Common myeloid progenitor, CD34-positive (primary cell): ENCODE data around the gene CRAMP1.

ENCODE experiments used
- CTCF ChIA-PET: fragments of 350-600 bp; sonication (Branson Sonifier 250); formaldehyde crosslinking; loops from one replicate; lab custom pipeline; 2021; ENCODE audit warnings: antibody characterized with exemption; lab: Charles Lee
- POLR2A ChIA-PET: fragments of 350-600 bp; sonication (Branson Sonifier 250); formaldehyde crosslinking; loops from one replicate; lab custom pipeline; 2021; ENCODE audit warnings: antibody characterized with exemption; lab: Charles Lee
- DNase-seq, 3 donors: peaks; one replicate each; pipeline versions ENCODE4 v3.0.0 to v3.0.0-alpha.2; 2013
- H3K27ac ChIP-seq, 2 experiments: 1 replicate in 1 of 2; 2 replicates in 1 of 2; pipeline ENCODE4 v1.7.0; 2013; ENCODE audit warnings: inconsistent platforms in 2 of 2, low read length in 2 of 2, mild to moderate bottlenecking in 2 of 2, low read depth in 1 of 2, moderate library complexity in 1 of 2; ENCODE audit not compliant: severe bottlenecking in 2 of 2, insufficient read depth in 1 of 2, poor library complexity in 1 of 2
- H3K27me3 ChIP-seq, 5 experiments: replicated peaks in 2 of 5; 1 replicate in 3 of 5; 2 replicates in 2 of 5; pipeline versions ENCODE4 v1.6.1 to v1.7.0; 2013; ENCODE audit warnings: low read length in 4 of 5, mild to moderate bottlenecking in 2 of 5, moderate library complexity in 2 of 5, inconsistent platforms in 1 of 5; ENCODE audit not compliant: insufficient read depth in 5 of 5, control insufficient read depth in 4 of 5
- H3K36me3 ChIP-seq, 4 experiments: 1 replicate in 2 of 4; 2 replicates in 2 of 4; pipeline versions ENCODE4 v1.6.1 to v1.7.0; 2013; ENCODE audit warnings: low read length in 3 of 4, control low read depth in 1 of 4, mild to moderate bottlenecking in 1 of 4; ENCODE audit not compliant: control insufficient read depth in 4 of 4, insufficient read depth in 4 of 4
- H3K4me1 ChIP-seq, 4 experiments: 1 replicate in 3 of 4; 2 replicates in 1 of 4; pipeline versions ENCODE4 v1.6.1 to v1.7.1; 2013; ENCODE audit warnings: low read length in 3 of 4, mild to moderate bottlenecking in 3 of 4, control low read depth in 1 of 4, inconsistent platforms in 1 of 4, moderate library complexity in 1 of 4; ENCODE audit not compliant: control insufficient read depth in 4 of 4, insufficient read depth in 4 of 4; ENCODE audit errors: control extremely low read depth in 1 of 4
- H3K4me3 ChIP-seq, 7 experiments: 1 replicate in 4 of 7; 2 replicates in 3 of 7; pipeline versions ENCODE4 v1.5.1 to v1.7.0; 2013; ENCODE audit warnings: mild to moderate bottlenecking in 7 of 7, low read length in 6 of 7, moderate library complexity in 6 of 7, inconsistent platforms in 2 of 7, low read depth in 2 of 7, control low read depth in 1 of 7; ENCODE audit not compliant: insufficient read depth in 4 of 7, control insufficient read depth in 1 of 7; ENCODE audit errors: extremely low read depth in 1 of 7
- H3K9me3 ChIP-seq, 5 experiments: 1 replicate in 4 of 5; 2 replicates in 1 of 5; pipeline versions ENCODE4 v1.6.1 to v1.7.1; 2013; ENCODE audit warnings: low read length in 4 of 5, mild to moderate bottlenecking in 2 of 5, inconsistent platforms in 1 of 5, low read depth in 1 of 5, moderate library complexity in 1 of 5; ENCODE audit not compliant: control insufficient read depth in 4 of 5, insufficient read depth in 2 of 5; ENCODE audit errors: control extremely low read depth in 1 of 5
- WGBS: methylation state at CpG from one replicate; pipeline ENCODE4 v1.1.5; 2013; ENCODE audit not compliant: insufficient coverage; 5-methylcytosine and 5-hydroxymethylcytosine counted together

CRAMP1 gene

DNA sequence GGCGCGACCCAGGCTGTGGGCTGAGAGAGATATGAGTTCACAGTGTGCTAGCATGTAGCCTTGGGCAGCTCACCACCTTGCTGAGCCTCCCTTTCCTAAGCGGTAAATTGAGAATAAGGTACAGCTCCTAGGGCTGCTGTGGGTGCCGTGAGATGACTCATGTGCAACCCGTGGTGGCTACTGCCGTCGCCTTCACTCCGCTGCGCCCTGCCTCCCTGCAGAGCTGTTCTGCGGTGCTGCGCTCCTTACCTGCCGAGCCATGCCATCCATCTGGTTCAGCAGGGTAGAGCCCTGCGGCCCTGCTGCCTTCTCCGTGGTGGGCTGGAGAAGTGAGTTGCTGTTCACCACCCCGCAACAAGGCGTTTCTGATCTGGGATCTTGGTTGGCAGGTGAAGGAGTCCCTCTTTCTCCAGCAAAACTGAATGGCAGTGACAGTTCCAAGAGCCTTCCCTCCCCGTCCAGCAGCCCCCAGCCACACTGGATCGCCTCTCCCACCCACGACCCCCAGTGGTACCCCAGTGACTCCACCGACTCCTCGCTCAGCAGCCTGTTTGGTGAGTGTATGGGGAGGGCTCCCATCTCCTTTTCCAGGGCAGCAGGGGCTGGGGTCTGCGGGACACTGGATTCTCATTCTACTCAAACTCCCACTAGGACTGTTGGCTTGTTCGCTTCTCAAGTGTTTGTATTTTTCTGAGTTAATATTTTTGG lies 56.6 kb downstream of the CRAMP1 start:
- Histone ChIP-seq H3K36me3 (peaks cover 29 to 97% (median 80%) of the 10 kb centered on the region in 4 experiments), H3K27me3 (no peaks in the 10 kb centered on the region), H3K4me3 (no peak overlapping the region), H3K9me3 (no peaks in the 10 kb centered on the region), H3K4me1 (no peaks in the 10 kb centered on the region), H3K27ac (no peak overlapping the region)
- DNase-seq, result no peak
- 96% methylated on average over 14 of the region's 23 CpGs for WGBS
- CTCF ChIA-PET, result interaction anchor here (0.6 to 1.3 kb wide), 2 partner anchors 37 to 570 kb away, joined by 3 to 4 read pairs; partner anchors contain the start of gene MAPK8IP3
- POLR2A ChIA-PET, result no interaction called here

DNA sequence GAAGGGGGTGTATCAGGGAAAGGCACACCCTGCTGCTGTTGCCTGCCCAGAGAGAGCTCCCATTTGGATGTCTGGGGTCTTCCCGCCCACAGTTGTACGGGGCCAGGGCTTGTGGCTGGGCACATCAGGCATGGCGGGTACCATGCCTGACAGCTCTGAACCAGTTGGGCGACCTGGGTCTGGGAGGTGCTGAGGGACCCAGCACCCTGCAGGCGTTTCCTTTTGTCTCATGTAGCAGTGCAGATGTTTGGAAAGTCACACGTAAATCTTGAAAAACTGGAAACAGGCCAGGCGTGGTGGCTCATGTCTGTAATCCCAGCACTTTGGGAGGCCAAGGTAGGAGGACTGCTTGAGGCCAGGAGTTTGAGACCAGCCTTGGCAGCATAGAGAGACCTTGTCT lies 57.5 kb downstream of the CRAMP1 start:
- Histone ChIP-seq H3K27me3 (no peaks in the 10 kb centered on the region), H3K4me1 (no peaks in the 10 kb centered on the region), H3K36me3 (peaks cover 26 to 98% (median 78%) of the 10 kb centered on the region in 4 experiments), H3K4me3 (no peak overlapping the region), H3K27ac (no peak overlapping the region), H3K9me3 (no peaks in the 10 kb centered on the region)
- 100% methylated on average over 5 of the region's 7 CpGs for WGBS
- no peak for DNase-seq
- ChIA-PET CTCF (no interaction called here), POLR2A (no interaction called here)

DNA sequence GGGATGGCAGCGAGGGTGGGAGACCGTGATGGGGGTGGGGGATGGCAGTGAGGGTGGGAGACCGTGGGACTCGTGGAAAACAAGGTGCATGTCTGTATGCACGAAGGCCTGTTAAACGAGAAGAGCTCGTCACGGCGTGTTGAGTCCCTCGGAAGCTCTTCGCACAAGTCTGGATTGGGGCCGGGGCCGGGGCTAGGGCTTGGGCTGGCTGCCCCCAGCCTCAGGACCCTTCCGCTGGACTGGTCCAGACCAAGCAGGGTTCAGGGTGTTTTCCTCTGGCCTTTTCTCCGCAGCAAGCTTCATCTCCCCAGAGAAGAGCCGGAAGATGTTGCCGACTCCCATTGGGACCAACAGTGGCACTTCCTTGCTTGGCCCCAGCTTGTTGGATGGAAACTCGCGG lies 58.2 kb downstream of the CRAMP1 start:
- no peak overlapping the region for H3K4me3 ChIP-seq
- peaks cover 26 to 98% (median 77%) of the 10 kb centered on the region in 4 experiments for H3K36me3 ChIP-seq
- H3K27ac ChIP-seq, result no peak overlapping the region
- no peaks in the 10 kb centered on the region for H3K27me3 ChIP-seq
- H3K4me1 ChIP-seq, result no peaks in the 10 kb centered on the region
- CTCF ChIA-PET, result no interaction called here
- WGBS, result 97% methylated on average over 18 of the region's 19 CpGs
- no peaks in the 10 kb centered on the region for H3K9me3 ChIP-seq
- POLR2A ChIA-PET, result no interaction called here
- DNase-seq, result no peak

DNA sequence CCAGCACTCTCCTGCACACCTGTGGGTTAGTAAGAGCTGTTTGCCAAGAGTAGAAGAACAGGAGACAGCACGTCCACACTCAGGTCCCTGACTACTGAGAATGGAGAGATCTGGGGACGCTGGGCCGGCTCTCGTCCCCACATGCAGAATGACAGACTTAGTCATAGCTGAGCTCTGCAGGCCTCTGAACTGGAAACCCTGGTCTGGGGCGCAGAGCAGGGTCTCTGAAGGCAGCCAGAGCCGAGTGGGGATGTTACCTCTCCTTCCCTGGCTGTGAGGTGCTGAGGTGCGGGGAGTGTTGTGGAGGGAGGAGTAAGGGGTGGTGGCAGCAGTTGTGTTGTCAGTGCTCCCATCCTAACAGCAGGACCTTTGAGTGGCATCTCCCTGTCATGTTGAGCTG lies 58.7 kb downstream of the CRAMP1 start:
- Histone ChIP-seq H3K9me3 (no peaks in the 10 kb centered on the region), H3K27ac (no peak overlapping the region), H3K36me3 (peaks cover 26 to 98% (median 77%) of the 10 kb centered on the region in 4 experiments), H3K4me3 (no peak overlapping the region), H3K27me3 (no peaks in the 10 kb centered on the region), H3K4me1 (no peaks in the 10 kb centered on the region)
- DNase-seq, result no peak
- ChIA-PET CTCF (no interaction called here), POLR2A (no interaction called here)
- WGBS, result 96% methylated on average over 6 of the region's 7 CpGs

DNA sequence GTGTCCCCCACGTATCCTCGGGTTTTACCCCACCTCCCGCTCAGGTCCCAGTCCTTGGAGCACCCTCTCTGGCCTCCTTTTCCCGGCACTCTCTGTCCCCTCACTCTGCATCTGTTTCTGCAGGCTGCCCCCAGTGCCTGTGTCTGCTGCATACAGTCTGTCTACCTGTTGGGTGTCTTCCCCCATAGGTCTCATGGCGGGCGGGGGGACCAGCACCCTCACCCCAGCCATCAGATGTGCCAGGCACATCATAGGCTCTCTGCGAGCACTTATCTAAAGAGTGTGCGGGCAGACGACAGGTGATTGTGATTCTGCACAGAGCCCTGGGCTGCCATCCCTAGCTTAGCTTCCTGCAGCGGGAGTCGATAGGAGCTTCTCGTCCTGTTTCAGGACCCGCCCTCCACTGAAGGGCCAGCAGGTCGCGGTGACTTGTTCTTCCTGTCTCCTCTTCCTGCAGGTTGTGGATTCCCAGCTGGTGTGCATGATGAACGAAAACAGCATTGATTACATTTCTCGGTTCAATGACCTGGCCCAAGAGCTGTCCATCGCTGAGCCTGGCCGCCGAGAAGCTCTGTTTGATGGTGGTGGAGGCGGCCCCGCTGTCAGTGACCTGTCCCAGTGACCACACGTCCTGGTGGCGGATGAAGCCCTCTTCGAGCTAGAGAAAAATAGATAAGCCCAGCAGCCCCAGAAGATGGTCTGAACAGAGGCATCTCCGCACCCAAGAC lies 61.4 kb downstream of the CRAMP1 start:
- no peaks in the 10 kb centered on the region for H3K27me3 ChIP-seq
- H3K4me3 ChIP-seq, result no peak overlapping the region
- 93% methylated on average over 24 of the region's 26 CpGs for WGBS
- no peak for DNase-seq
- H3K4me1 ChIP-seq, result peaks cover 0 to 10% (median 5%) of the 10 kb centered on the region in 4 experiments
- POLR2A ChIA-PET, result no interaction called here
- no peaks in the 10 kb centered on the region for H3K9me3 ChIP-seq
- peaks cover 22 to 81% (median 62%) of the 10 kb centered on the region in 4 experiments for H3K36me3 ChIP-seq
- H3K27ac ChIP-seq, result no peak overlapping the region
- CTCF ChIA-PET, result interaction anchor here (0.6 to 1.2 kb wide), 4 partner anchors 12 to 57 kb away, joined by 3 read pairs; no protein-coding TSS in a partner anchor

DNA sequence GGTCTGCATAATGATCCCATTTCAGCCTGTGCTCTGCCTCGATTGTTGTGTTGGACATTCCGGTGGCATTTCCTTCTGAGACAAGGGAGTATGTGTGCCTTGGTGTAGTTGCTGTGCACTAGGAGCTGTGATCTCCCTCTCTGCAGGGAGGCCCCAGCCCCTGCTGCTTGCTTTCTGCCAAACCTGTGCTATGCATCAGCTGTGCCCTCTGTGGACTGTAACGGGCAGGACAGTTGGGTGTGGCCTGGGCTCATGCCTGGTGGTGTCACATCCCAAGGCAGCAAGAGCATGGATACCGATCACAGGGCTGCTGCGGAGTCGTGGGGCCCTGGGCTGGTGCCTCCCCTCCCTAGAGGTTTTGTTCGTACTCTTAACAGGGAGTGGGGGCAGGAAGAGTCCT lies 62.1 kb downstream of the CRAMP1 start:
- CTCF ChIA-PET, result interaction anchor here (0.6 to 1.2 kb wide), 4 partner anchors 12 to 58 kb away, joined by 3 read pairs; no protein-coding TSS in a partner anchor
- 94% methylated on average over 7 of the region's 7 CpGs for WGBS
- Histone ChIP-seq H3K36me3 (peaks cover 20 to 74% (median 58%) of the 10 kb centered on the region in 4 experiments), H3K9me3 (no peaks in the 10 kb centered on the region), H3K27ac (no peak overlapping the region), H3K27me3 (no peaks in the 10 kb centered on the region), H3K4me1 (peaks cover 4 to 18% (median 12%) of the 10 kb centered on the region in 4 experiments), H3K4me3 (no peak overlapping the region)
- POLR2A ChIA-PET, result no interaction called here
- DNase-seq, result no peak
